NCI-H1436 treated with DMSO at 0.1 percent for 48 hours (cell line): Measurements from ENCODE around the gene TTC6.
"Not testable (repeated sequence)": the region's sequence is repeated elsewhere in the genome, so short reads cannot be mapped to it uniquely, and the experiment has no call there.

Experiments
- DNase-seq: peaks from one replicate; lab custom pipeline; 2025; lab: John Stamatoyannopoulos, UW

Gene TTC6, protein sequence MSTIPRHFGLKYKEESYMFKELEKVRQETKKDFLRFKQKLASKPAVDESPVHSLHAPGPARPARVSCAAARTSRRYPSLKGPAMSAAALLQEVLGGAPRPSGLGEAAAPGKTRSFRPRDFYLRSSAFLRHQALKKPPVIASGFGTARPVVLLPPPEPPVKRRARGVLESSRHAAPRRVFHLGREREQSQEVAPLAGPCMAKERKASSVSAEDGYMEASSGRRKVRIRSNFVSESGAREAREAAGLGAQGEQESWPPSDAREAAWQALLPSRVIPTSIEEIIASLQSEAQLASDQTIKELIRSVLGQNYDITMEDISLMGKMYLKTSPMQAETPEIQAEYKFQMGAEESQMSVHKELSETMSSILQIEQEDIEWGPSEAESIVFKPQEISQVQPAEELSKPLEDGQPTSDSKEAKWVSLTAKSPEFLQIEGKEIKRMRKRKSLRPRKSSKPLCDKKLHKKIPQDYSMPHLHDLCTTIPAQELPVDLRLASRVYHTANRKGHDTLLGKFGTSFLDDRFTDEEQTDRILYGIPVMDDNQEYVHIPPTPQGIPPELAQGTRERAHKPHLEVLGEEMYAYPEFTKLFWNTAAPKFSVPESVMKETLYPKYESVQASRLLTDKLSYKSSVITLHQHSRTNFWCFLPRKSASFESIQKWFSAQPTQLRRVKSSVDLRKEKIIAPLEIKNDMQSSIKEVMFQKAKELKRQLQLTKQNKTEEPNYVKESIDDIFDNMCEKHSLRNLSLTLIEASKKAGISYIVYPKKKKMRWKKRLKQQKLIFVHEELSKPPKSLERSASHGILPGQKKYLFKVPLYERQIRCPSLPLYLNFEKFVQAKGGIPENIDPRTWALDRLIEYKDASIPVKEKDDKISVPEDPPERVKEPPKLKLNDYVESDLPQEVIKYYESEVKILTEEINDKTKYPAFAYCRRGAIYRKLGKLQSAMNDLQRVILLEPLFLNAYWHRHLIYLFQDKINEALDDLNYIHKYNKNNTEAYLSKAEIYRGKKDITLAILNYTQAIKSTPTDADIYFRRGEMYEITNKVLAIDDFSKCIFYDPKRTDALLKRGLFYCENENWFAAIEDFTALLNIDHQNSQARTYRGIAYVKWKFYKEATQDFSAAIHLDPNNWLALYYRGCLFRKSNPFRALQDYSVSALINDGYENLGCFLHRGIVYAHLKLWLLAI (N-terminal part only)

GRCh38 chr14:37594971-37595808, at the start of gene TTC6, which contains the start of gene FOXA1:
Gene TTC6, plus strand, starts transcription at chr14:37595629. Its CDS starts 26,436 bp downstream, at chr14:37622065.
Gene FOXA1, minus strand, starts transcription at chr14:37595249. Its CDS starts 277 bp downstream, at chr14:37594972.
- DNase-seq, result peak; percentile 48

DNA sequence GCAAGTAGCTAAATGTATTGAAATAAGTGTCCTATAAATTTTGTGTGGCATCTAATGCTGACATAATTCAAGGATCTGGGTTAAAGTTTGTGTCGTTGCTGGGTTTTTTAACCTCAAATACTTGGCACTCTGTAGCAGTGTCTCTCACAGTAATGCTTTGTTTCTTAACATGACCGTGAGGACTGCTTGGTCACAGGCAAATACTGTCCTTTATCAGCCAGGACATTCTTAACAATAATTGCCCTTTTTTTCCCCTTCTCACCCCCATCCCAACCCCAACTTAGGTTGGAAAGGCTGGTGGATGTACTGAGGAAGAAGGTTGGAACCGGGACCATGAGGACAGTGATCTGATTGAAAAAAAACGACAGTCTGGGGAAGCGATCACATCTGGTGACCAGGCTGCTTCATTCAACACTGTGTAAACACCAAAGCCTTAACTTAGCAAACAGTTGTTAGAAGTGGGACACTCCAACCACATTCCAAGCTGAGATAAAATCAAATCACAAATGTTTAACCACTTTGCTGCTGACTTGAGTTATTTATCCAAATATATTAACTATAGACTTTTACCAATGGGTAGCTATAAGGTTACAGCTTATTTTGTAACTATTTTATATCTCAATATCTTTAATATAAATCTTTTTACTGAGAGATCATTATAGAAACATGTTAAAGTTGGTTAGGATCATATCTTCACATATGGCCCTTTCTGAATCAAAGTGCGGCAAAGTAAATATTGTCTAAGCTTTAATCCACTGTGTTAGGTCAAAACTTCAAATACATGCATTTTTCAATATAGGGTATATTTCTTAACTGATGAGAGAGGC, 48.6 kb upstream of the TTC6 start:
- DNase-seq, result no peak

GRCh38 chr14:37550511-37550910, 44.9 kb upstream of the TTC6 start:
- no peak for DNase-seq

DNA sequence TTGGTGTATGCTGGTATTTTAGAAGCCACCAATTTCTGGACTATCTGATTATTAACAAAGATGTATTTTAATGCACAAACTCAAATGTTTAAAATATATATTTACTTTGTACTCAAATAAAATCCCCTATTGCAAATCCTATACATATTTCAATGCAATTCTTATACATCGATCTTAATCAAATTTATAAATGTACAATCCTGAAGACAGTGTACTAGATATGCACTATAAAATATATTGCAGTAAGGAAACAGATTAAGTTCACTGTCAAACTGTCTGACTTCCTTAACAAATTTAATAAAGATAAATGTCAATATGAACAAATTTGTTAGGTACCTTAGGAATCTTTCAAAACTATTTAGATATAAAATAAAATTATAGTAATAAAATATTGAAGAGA, 44.3 kb upstream of the TTC6 start:
- DNase-seq, result no peak

GRCh38 chr14:37553935-37554550, 41.4 kb upstream of the TTC6 start:
- DNase-seq, result no peak

- DNase-seq, result not testable (repeated sequence)
Observed at GRCh38 chr14:37555596-37555995, 39.8 kb upstream of the TTC6 start.

- DNase-seq, result no peak
Observed at GRCh38 chr14:37558740-37559139, 36.7 kb upstream of the TTC6 start.

GRCh38 chr14:37559386-37559785, 36.0 kb upstream of the TTC6 start:
- no peak for DNase-seq

- no peak for DNase-seq
Observed at GRCh38 chr14:37563189-37563588, 32.2 kb upstream of the TTC6 start.

DNA sequence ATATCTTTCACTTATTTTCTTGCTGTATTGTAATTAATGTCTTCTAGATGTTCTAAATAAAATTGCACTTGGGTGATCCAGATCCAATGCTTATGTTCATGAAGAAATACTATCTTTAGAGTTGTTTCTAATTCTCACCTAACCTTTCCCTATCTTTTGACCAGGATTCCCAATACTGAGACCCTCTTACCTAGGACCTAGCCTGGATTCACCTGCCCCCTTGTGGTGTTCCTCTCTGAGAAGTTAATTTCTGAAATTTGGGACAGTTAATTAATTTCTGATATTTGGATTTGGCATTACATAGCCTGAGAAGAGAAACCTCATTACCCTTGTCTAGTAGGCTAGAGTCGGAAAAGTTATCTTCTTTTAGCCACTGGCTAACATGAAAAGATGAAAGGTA, 29.9 kb upstream of the TTC6 start:
- no peak for DNase-seq

GRCh38 chr14:37566811-37567371, 28.5 kb upstream of the TTC6 start:
- no peak for DNase-seq

DNA sequence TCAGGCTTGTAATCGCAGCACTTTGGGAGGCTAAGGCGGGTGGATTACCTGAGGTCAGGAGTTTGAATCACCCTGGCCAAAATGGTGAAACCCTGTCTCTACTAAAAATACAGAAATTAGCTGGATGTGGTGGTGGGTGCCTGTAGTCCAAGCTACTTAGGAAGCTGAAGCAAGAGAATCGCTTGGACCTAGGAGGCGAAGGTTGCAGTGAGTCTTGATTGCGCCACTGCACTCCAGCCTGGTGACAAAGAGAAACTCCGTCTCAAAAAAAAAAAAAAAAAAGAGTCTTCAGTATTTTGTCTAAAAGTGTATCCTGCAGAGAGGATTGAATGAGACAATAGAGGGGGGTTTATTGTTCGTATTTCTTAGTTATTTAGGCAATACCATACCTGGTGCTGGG, 25.7 kb upstream of the TTC6 start:
- no peak for DNase-seq

GRCh38 chr14:37571391-37571790, 24.0 kb upstream of the TTC6 start:
- DNase-seq, result no peak

GRCh38 chr14:37573356-37573755, 22.1 kb upstream of the TTC6 start:
- no peak for DNase-seq

- DNase-seq, result no peak
Observed at GRCh38 chr14:37579274-37579673, 16.2 kb upstream of the TTC6 start.

GRCh38 chr14:37580146-37580545, 15.3 kb upstream of the TTC6 start:
- DNase-seq, result no peak

- DNase-seq, result no peak
Observed at GRCh38 chr14:37583358-37584210, 11.8 kb upstream of the TTC6 start.

- DNase-seq, result no peak
Observed at GRCh38 chr14:37584211-37585100, 11.0 kb upstream of the TTC6 start.
